Brain microvascular endothelial cell (primary cell): Measurements from ENCODE around the gene OR4F15.

ENCODE experiments used
- DNase-seq: peaks from one replicate; pipeline ENCODE4 v3.0.0-alpha.2; 2020
- H3K27ac ChIP-seq: fragments of 250-450 bp; sonication (Bioruptor Pico); 2 replicates; pipeline ENCODE4 v1.5.1; 2020; ENCODE audit warnings: mild to moderate bottlenecking, moderate library complexity
- H3K27me3 ChIP-seq: fragments of 250-450 bp; sonication (Bioruptor Pico); replicated peaks from 2 replicates; pipeline ENCODE4 v1.5.1; 2020; ENCODE audit warnings: mild to moderate bottlenecking
- H3K36me3 ChIP-seq: fragments of 250-450 bp; sonication (Bioruptor Pico); replicated peaks from 2 replicates; pipeline ENCODE4 v1.5.1; 2020; ENCODE audit warnings: mild to moderate bottlenecking
- H3K4me3 ChIP-seq: 2 replicates; pipeline ENCODE4 v1.5.1; 2011; ENCODE audit warnings: low read depth, mild to moderate bottlenecking, control low read depth, low read length, moderate library complexity
- CTCF ChIP-seq: IDR thresholded peaks from 2 replicates; pipeline ENCODE4 v1.5.1; 2011; ENCODE audit warnings: low read depth, mild to moderate bottlenecking, moderate library complexity, low read length, control low read depth, inconsistent platforms; ENCODE audit errors: missing control alignments
- in situ Hi-C: cut with HindIII; loops from 2 replicates; pipeline ENCODE4 v1.10.0; 2017; ENCODE audit warnings: low sequenced_read_pairs, low pct_ligation_motif_present

OR4F15 gene

GRCh38 chr15:101810456-101810855, 1.5 kb upstream of the OR4F15 start:
- Histone ChIP-seq H3K27me3 (no peaks in the 10 kb centered on the region), H3K27ac (no peak overlapping the region), H3K36me3 (no peaks in the 10 kb centered on the region), H3K4me3 (no peak overlapping the region)
- DNase-seq: no peak
- in situ Hi-C loops: no loop called here
- no peak for TF ChIP-seq CTCF

GRCh38 chr15:101810876-101811275, 1.1 kb upstream of the OR4F15 start:
- no peaks in the 10 kb centered on the region for H3K27me3 ChIP-seq
- no peak for TF ChIP-seq CTCF
- H3K27ac ChIP-seq: no peak overlapping the region
- in situ Hi-C loops: no loop called here
- no peak for DNase-seq
- H3K4me3 ChIP-seq: no peak overlapping the region
- no peaks in the 10 kb centered on the region for H3K36me3 ChIP-seq

GRCh38 chr15:101813803-101814534, 2.0 kb downstream of the OR4F15 start:
- Histone ChIP-seq H3K36me3 (no peaks in the 10 kb centered on the region), H3K27me3 (no peaks in the 10 kb centered on the region), H3K27ac (no peak overlapping the region), H3K4me3 (no peak overlapping the region)
- TF ChIP-seq CTCF: no peak
- in situ Hi-C loops: no loop called here
- no peak for DNase-seq

GRCh38 chr15:101820781-101821180, 8.8 kb downstream of the OR4F15 start:
- Histone ChIP-seq H3K27me3 (no peaks in the 10 kb centered on the region), H3K36me3 (no peaks in the 10 kb centered on the region), H3K27ac (no peak overlapping the region), H3K4me3 (no peak overlapping the region)
- in situ Hi-C loops: no loop called here
- TF ChIP-seq CTCF: no peak
- DNase-seq: no peak

- H3K4me3 ChIP-seq: no peak overlapping the region
- no peaks in the 10 kb centered on the region for H3K27me3 ChIP-seq
- no peaks in the 10 kb centered on the region for H3K36me3 ChIP-seq
- H3K27ac ChIP-seq: no peak overlapping the region
- DNase-seq: no peak
- in situ Hi-C loops: no loop called here
- no peak for TF ChIP-seq CTCF
These were observed 15.3 kb downstream of the OR4F15 start for GRCh38 chr15:101827257-101827656.

- Histone ChIP-seq H3K36me3 (no peaks in the 10 kb centered on the region), H3K27me3 (no peaks in the 10 kb centered on the region), H3K4me3 (no peak overlapping the region), H3K27ac (no peak overlapping the region)
- in situ Hi-C loops: no loop called here
- no peak for DNase-seq
- TF ChIP-seq CTCF: no peak
These were observed 16.8 kb downstream of the OR4F15 start for GRCh38 chr15:101828774-101829173.
